HG03139 (cell line): ENCODE measurements around the gene N4BP2L2.
A peak's percentile ranks its signal among the peaks of the same experiment; 100 is the strongest.

Experiments used
- ATAC-seq: cut with Tn5 transposase; IDR thresholded peaks from one replicate; pipeline ENCODE4 v1.9.1; 2021; ENCODE audit not compliant: unreplicated experiment

The N4BP2L2 gene

GRCh38 chr13:32427852-32428580 lies 110.6 kb downstream of the N4BP2L2 start, which contains the start of gene N4BP2L1:
N4BP2L1 (minus strand) TSS chr13:32428130; CDS start chr13:32428082, 48 bp downstream.
- ATAC-seq, result peak; percentile 69

- ATAC-seq, result no peak
Observed at GRCh38 chr13:32426990-32427851, 111.4 kb downstream of the N4BP2L2 start.

GRCh38 chr13:32426191-32426989 lies 112.2 kb downstream of the N4BP2L2 start:
- ATAC-seq, result peak; percentile 29

GRCh38 chr13:32425158-32425557 lies 113.4 kb downstream of the N4BP2L2 start:
- ATAC-seq, result no peak

GRCh38 chr13:32423592-32423991 lies 115.0 kb downstream of the N4BP2L2 start:
- ATAC-seq, result no peak

DNA sequence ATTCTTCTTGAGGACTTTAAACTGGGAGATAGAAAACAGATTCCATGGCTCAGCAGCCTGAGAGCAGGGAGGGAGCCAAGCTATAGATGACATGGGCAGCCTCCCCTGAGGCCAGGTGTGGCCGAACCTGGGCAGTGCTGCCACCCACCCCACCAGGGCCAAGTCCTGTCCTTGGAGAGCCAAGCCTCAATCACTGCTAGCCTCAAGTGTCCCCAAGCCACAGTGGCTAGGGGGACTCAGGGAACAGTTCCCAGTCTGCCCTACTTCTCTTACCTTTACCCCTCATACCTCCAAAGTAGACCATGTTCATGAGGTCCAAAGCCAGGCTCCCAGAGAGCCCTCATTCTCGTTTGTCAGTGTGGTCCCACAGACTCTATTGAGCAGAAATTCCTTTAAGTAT lies 118.7 kb downstream of the N4BP2L2 start:
- ATAC-seq, result no peak

GRCh38 chr13:32417995-32418394 lies 120.6 kb downstream of the N4BP2L2 start:
- ATAC-seq, result no peak

- no peak for ATAC-seq
Observed at GRCh38 chr13:32415019-32415418, 123.6 kb downstream of the N4BP2L2 start.

- ATAC-seq, result no peak
Observed at GRCh38 chr13:32414580-32414979, 124.0 kb downstream of the N4BP2L2 start.

DNA sequence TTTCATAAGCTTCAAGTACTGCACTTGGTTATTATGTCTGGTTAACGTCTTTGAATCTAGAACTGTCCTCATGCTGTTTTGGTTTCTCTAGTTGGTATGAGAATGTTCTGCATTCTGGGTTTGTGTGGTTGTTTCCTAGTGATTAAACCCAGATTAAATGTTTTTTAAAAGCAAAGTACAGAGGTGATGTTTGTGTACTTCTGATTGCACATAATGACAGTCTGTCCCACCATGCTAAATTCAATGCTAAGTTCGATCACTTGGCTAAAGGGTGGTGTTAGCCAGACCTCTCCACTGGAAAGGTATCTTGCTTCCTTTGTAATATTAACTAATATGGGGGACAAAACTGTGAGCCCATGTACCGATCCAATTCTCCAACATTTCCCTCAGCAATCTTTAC lies 125.3 kb downstream of the N4BP2L2 start:
- ATAC-seq, result no peak

DNA sequence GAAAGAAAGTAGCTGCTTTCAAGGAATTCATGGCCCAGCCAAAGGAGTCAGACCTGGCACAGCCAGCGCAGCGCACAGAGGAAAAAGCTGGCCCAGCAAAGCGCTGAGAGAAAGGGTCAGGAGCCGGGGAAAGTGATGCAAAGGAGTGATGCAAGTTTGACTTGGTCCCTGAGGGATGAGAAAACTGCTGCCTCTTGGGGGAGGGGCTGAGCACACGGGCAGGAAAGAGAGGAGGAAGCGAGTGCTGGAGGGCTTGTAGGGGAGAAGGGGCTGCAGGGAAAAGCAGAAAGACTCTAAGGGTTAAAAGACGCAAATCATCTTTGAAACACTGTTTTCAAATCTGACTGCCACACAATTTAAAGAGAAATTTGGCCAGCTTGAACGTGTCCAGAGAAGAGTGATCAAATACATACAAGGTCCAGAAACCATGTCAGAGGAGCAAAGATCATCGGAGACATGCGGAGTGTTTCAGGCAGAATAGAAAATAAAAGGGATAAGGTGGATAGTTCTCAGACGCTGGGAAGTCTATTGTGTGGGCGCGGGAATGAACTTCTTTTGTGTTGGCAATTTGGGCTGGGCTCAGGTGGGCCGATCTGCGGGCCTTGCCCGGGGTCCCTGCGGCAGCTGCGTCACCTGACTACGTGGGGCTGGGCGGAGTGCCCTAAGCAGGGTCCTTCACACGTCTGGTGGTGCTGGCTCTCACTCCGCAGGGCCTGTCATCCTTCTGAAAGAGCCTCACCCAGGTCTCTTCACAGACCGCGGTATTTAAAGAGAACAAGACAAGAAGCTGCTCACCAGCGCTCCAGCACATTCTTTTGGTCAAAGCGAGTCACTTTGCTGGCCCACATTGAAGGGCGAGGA lies 128.8 kb downstream of the N4BP2L2 start:
- no peak for ATAC-seq

DNA sequence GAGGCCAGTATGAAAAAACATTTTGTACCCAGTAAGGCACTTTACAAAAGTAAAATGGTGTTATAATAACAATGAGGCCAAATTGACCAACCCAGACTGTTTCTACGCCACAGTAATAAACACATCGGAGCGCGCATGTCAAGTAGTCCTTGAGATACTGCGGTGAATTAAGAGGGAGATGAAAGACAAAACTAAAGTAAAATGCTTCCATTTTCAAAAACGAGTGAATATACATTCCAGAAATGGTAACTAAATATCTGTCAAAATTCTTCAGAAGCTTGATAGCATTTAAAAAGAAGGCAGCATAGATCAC lies 129.6 kb downstream of the N4BP2L2 start:
- ATAC-seq, result no peak

DNA sequence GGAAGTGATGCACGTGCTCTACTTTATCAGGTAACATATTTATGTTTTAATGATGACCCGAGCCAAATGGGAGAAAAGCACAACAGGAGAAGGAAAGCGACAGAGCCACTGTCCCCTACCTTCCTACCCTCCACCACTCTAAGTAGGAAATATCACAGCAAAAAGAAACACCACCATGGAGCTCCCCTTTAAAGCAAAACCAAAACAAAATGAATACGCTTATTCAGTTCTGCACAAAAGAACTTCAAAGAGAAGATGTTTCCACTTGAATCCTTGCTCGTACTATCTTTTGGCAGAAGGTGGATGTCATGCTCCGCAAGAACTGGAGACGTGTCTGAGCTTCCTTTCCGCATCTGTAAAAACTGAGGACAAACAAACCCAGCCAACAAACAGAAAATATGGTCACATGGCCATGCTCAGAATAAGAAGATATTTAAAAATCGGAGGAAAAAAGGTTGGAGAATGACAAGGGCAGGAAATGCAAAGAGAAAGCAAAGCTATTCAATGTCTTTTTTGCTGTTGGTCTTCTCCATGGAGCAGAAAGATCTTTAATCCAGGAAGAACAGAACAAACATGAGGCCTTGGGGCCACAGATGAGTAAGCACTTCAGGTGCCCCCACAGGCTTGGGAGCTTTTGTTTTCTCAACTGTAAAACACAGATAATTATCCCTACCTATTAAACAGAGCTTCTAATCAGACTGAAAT lies 130.1 kb downstream of the N4BP2L2 start:
- no peak for ATAC-seq

- ATAC-seq, result no peak
Observed at GRCh38 chr13:32407854-32408253, 130.7 kb downstream of the N4BP2L2 start.

- ATAC-seq, result no peak
Observed at GRCh38 chr13:32403108-32403507, 135.5 kb downstream of the N4BP2L2 start.

DNA sequence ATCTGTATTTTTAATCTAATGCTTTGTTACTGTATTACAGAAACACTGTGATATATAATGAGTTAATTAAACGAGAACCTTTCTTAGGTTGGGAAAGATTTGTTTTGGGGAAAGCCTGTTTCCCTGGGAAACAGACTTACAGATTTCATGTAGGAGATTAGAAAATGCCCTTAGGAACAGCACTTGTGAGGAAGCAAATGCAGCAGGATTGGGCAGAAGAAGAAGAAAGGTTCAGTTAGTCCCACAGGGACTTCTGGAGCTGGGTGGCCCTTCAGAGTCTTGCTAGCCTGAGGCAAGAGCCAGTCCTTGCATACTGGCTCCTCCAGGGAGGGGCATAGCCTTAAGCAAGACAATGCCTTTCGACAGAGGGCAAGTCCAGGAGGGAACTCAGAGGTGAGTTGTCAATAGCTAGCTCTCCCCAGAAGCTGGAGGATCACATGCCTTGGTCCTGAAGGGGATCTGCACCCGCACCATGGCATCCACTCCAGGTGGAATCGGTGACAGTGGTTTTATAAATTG lies 147.4 kb downstream of the N4BP2L2 start:
- no peak for ATAC-seq

- ATAC-seq, result no peak
Observed at GRCh38 chr13:32390484-32390883, 148.1 kb downstream of the N4BP2L2 start.

GRCh38 chr13:32390048-32390447 lies 148.5 kb downstream of the N4BP2L2 start:
- no peak for ATAC-seq

DNA sequence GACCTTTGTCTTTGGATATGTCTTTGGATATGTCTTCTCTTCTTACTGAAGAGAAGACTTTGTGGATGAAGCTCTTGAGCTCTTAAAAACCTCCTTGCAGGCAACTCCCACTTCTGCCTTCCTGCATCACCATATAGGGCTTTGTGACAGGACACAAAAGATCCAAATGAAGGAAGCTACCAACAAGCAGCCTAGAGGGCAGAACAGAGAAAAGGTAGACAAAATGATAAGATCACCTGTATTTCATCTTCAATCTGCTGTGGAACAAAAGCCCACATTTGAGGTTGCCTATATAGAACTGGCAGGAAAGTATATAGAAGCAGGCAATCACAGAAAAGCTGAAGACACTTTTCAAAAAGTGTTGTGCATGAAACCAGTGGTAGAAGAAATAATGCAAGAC lies 153.2 kb downstream of the N4BP2L2 start:
- no peak for ATAC-seq

DNA sequence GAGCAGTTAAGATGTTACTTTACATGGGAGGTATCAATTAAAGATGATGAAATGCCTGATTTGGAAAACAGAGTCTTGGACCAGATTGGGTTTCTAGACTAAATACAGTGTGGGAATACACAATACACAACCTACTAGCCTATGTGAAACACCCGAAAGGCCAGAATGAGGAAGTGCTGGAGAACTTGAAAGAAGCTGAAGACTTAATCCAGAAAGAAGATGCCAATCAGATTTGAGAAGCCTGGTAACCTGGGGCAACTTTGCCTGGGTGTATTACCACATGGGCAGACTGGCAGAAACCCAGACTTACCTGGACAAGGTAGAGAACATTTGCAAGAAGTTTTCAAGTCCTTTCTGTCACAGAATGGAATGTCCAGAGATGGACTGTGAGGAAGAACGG lies 153.9 kb downstream of the N4BP2L2 start:
- ATAC-seq, result no peak
